Measurements from ENCODE around the gene PPP2R2D.

Gene PPP2R2D

DNA sequence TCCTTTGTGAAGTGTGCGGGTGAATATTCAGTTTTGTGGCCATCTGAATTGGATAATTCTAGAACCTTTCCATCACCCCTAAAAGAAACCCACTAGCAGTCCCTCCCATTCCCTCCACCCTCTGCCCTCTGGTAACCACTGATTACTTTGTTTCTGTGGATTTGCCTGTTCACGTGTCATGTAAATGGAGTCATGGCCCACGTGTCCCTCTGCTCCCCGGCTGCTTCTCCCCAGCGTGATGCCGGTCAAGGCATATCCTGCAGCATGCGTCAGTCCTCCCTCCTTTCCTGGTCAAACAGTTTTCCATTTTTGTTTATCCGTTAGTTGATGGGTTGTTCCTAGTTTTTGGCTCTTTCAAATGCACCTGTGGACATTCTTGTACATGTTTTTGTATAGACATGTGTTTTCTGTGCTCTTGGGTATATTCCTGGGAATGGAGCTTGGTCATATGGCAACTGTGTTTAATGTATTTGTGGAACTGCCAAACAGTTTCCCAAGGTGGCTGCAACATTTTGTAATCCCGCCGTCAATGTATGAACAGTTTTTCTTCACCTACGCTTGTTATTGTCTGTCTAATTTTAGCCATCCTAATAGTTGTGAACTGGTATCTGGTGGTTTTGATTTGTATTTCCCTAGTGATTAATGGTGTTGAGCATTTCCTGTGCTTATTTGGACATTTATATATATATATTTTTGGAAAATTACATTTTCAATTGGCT, 22.4 kb downstream of the PPP2R2D start:
- no peak overlapping the region for H3K9ac ChIP-seq (ENCODE audit: low read depth, low read length)
- H3K4me1 ChIP-seq (ENCODE audit: control insufficient read depth, insufficient read depth, low read length), result peaks cover 34% of the 10 kb centered on the region
- no peaks in the 10 kb centered on the region for H3K27me3 ChIP-seq (ENCODE audit: control insufficient read depth, insufficient read depth, low read length)
- no peak overlapping the region for H3K27ac ChIP-seq (ENCODE audit: low read depth, low read length)
- H3K4me3 ChIP-seq (ENCODE audit: low read depth, low read length), result no peak overlapping the region
- no peaks in the 10 kb centered on the region for H3K9me3 ChIP-seq (ENCODE audit: control insufficient read depth, insufficient read depth, low read length)
- no peaks in the 10 kb centered on the region for H3K36me3 ChIP-seq (ENCODE audit: control insufficient read depth, insufficient read depth, low read length)

DNA sequence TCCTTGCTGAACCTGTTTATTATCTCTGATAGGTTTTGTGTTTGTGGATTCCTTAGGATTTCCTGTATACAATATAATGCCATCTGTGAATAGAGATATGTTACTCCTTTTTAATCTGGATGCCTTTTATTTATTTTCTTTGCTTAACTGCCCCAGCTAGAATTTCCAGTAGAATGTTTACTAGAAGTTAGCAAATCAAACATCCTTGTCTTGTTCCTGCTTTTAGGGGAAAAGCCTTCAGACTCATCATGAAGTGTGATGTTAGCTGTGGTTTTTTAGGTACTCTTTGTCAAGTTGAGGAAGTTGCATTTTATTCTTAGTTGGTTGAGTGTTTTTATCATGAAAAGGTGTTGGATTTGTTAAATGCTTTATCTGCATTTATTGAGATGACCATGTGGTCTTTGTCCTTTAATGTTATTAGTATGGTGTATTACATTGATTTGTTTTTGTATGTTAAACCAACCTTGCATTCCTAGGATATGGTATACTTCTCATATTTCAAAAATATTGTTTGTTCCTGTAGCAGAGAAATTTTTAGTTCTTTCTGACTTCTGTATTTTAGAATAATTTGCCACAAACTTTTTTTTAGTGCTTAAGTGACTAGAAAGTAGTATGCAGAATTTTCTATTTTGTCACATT, 24.3 kb downstream of the PPP2R2D start:
- H3K27ac ChIP-seq (ENCODE audit: low read depth, low read length), result no peak overlapping the region
- H3K9me3 ChIP-seq (ENCODE audit: control insufficient read depth, insufficient read depth, low read length), result no peaks in the 10 kb centered on the region

DNA sequence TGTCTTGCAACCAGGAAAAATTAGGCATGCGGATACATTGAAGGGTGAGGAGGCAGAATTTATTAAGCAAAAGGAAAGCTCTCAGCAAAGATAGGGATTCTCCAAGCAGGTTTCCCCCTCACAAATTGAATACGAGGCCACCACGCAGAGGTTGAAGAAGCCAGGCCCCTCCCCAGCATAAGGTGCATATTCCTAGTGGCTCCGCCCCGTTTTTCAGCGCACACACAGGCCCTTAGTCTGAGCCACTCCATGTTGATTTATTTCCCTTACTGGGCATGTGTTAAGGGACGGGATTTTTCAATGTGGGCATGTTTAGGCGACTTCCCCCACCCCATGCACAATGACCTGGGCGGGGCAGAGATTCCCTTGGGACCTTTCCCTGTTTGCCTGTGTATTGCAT, 24.9 kb downstream of the PPP2R2D start:
- Histone ChIP-seq H3K9me3 (ENCODE audit: control insufficient read depth, insufficient read depth, low read length) (no peaks in the 10 kb centered on the region), H3K9ac (ENCODE audit: low read depth, low read length) (no peak overlapping the region), H3K4me3 (ENCODE audit: low read depth, low read length) (no peak overlapping the region), H3K27me3 (ENCODE audit: control insufficient read depth, insufficient read depth, low read length) (no peaks in the 10 kb centered on the region), H3K27ac (ENCODE audit: low read depth, low read length) (no peak overlapping the region), H3K4me1 (ENCODE audit: control insufficient read depth, insufficient read depth, low read length) (peaks cover 57% of the 10 kb centered on the region), H3K36me3 (ENCODE audit: control insufficient read depth, insufficient read depth, low read length) (no peaks in the 10 kb centered on the region)

More for the DNA sequence above, 24.3 kb downstream of the PPP2R2D start:
- Histone ChIP-seq H3K4me1 (ENCODE audit: control insufficient read depth, insufficient read depth, low read length) (peaks cover 51% of the 10 kb centered on the region), H3K27me3 (ENCODE audit: control insufficient read depth, insufficient read depth, low read length) (no peaks in the 10 kb centered on the region), H3K9ac (ENCODE audit: low read depth, low read length) (no peak overlapping the region), H3K36me3 (ENCODE audit: control insufficient read depth, insufficient read depth, low read length) (no peaks in the 10 kb centered on the region), H3K4me3 (ENCODE audit: low read depth, low read length) (no peak overlapping the region)

DNA sequence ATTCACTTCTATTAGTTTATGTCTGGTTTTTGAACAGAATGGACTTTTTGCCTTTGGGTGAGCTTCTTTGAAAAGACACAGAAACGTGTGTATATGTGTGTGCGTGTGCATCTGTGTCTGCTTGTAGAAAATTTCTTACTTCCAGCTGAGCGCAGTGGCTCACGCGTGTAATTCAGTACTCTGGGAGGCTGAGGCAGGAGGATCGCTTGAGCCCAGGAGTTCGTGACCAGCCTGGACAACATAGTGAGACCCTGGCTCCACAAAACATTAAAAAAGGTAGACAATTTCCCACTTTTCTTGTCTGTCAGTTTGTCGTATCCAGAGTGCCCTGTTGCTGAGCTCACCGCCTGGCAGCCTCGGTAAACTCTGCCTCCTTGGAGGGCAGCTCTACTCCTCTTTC, 25.4 kb downstream of the PPP2R2D start:
- peaks cover 57% of the 10 kb centered on the region for H3K4me1 ChIP-seq (ENCODE audit: control insufficient read depth, insufficient read depth, low read length)
- H3K4me3 ChIP-seq (ENCODE audit: low read depth, low read length), result no peak overlapping the region
- no peaks in the 10 kb centered on the region for H3K27me3 ChIP-seq (ENCODE audit: control insufficient read depth, insufficient read depth, low read length)
- H3K9ac ChIP-seq (ENCODE audit: low read depth, low read length), result no peak overlapping the region
- no peak overlapping the region for H3K27ac ChIP-seq (ENCODE audit: low read depth, low read length)
- no peaks in the 10 kb centered on the region for H3K9me3 ChIP-seq (ENCODE audit: control insufficient read depth, insufficient read depth, low read length)
- H3K36me3 ChIP-seq (ENCODE audit: control insufficient read depth, insufficient read depth, low read length), result no peaks in the 10 kb centered on the region

DNA sequence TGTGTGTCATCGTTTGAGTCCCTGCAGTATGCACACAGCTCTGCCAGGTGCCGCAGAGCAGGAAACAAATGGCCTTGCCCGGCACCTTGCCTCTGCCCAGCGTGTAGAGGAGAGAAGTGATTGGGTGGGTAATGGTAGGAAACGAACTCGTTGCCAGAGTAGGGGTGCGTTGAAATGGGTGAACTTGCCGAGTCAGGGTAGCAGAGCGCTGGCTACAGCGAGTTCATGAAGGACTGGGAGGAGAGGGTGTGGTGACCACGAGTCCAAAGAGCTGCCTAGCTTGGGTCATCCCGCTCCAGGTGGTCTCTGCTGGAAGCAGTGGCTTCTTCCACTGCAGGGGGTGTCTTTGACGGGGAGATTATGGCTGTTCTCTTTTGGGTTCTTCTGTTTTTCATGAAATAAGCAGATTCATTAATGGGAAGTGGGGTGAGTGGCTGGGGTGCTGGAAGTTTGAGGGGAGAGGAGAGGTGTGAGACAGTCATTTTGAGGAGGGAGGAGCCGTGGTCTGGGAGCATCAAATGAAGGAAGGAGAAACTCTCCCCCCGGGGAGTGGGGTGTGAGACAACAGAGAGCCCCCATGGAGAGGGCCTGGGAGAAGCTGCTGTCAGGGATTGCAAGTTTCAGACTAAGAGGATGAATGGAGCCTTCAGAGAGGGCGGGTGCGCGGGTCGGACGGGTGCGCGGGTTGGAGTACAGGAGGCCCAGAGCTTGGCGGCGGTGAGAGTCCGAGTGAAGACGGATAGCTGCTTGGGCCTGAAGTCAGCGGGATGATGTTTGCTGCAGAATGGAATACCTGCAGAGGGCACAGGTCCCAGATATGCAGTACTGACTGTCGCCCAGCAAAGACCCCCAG, 26.2 kb downstream of the PPP2R2D start:
- H3K27ac ChIP-seq (ENCODE audit: low read depth, low read length), result no peak overlapping the region
- no peak overlapping the region for H3K9ac ChIP-seq (ENCODE audit: low read depth, low read length)
- H3K9me3 ChIP-seq (ENCODE audit: control insufficient read depth, insufficient read depth, low read length), result no peaks in the 10 kb centered on the region

DNA sequence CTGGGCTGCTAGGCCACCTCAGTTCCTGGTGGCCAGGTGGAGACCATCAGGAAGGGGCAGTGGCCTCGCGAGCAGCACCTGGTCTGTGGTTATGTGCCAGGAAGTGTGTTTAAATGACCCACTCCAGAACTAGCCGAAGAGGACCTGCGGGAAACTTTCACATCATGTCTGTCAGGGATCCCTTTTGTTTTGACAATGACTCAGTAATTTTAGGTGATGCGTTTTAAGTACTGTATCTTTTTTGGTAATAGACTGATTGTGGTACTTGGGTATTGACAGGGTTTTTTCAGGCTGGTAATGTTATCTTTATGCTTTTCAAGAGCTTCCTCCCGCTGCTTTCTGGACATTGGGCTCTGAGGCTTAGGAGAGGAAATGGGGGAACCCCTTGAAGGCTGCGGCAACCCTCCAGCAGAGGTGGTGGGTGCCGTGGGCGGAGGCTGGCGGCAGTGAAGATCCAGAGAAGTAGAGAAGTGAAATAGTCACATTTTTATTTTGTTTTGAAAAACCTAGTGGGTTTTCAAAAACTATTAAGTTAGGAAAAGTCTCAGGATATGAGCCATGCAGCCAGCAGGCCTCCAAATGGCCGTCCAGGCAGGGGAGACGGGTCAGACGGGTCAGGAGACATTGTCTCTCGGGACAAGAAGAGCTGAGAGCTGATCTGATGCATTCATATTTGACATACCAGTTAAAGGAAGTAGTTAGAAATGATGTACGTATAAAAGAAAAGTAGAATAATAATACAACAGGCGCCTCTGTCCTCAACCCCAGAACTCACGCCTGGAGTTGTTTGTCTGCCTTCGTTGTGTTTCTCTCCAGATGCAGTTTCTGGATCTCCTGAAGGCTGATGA, 27.7 kb downstream of the PPP2R2D start:
- no peaks in the 10 kb centered on the region for H3K36me3 ChIP-seq (ENCODE audit: control insufficient read depth, insufficient read depth, low read length)
- H3K27me3 ChIP-seq (ENCODE audit: control insufficient read depth, insufficient read depth, low read length), result no peaks in the 10 kb centered on the region
- H3K4me1 ChIP-seq (ENCODE audit: control insufficient read depth, insufficient read depth, low read length), result peaks cover 43% of the 10 kb centered on the region
- H3K27ac ChIP-seq (ENCODE audit: low read depth, low read length), result peak overlapping the region; percentile 17
- no peaks in the 10 kb centered on the region for H3K9me3 ChIP-seq (ENCODE audit: control insufficient read depth, insufficient read depth, low read length)
- H3K9ac ChIP-seq (ENCODE audit: low read depth, low read length), result no peak overlapping the region
- no peak overlapping the region for H3K4me3 ChIP-seq (ENCODE audit: low read depth, low read length)

More for the DNA sequence above, 26.2 kb downstream of the PPP2R2D start:
- H3K4me3 ChIP-seq (ENCODE audit: low read depth, low read length), result no peak overlapping the region
- H3K27me3 ChIP-seq (ENCODE audit: control insufficient read depth, insufficient read depth, low read length), result no peaks in the 10 kb centered on the region
- H3K36me3 ChIP-seq (ENCODE audit: control insufficient read depth, insufficient read depth, low read length), result no peaks in the 10 kb centered on the region
- H3K4me1 ChIP-seq (ENCODE audit: control insufficient read depth, insufficient read depth, low read length), result peaks cover 50% of the 10 kb centered on the region

DNA sequence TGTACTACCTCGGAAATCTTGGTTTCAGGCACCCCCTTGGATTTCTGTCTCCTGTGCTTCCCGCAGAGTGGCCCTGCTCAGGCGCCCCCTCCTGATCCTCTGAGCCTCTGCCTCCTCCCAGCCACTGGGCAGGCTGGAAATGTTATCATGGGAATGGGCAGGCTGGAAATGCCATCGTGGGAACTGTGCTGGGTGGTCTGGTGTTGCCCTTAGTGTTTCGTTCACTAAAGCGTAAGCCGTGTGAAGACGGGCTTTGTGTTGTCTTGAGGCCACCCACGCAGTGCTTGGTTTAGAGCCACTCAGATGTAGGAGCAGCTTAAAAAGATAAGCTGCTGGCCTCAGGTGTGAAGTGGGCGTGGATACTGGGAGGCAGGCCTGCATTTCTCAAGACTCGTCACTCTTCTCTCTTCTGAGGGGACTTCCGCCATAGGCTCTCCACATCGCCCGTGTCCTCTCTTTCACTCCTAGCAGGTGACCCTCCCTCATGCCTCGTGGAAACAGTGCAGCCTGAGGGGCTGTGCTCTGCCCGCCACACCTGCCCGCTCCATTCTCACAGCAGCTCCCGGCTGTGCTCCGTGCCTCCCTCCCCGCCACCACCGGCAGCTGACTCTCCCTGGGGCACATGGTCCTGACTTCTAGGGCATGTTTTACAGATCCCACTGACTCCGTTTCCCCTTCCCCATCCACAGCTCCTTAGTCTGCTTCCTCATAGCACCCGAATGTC, 28.5 kb downstream of the PPP2R2D start:
- H3K27ac ChIP-seq (ENCODE audit: low read depth, low read length), result peak overlapping the region; percentile 17
- no peak overlapping the region for H3K9ac ChIP-seq (ENCODE audit: low read depth, low read length)
- no peaks in the 10 kb centered on the region for H3K9me3 ChIP-seq (ENCODE audit: control insufficient read depth, insufficient read depth, low read length)
- H3K36me3 ChIP-seq (ENCODE audit: control insufficient read depth, insufficient read depth, low read length), result 0 out of 2 replicates have a peak, but pooled peaks cover 3% of the 10 kb centered on the region
- H3K4me3 ChIP-seq (ENCODE audit: low read depth, low read length), result no peak overlapping the region
- no peaks in the 10 kb centered on the region for H3K27me3 ChIP-seq (ENCODE audit: control insufficient read depth, insufficient read depth, low read length)
- peaks cover 43% of the 10 kb centered on the region for H3K4me1 ChIP-seq (ENCODE audit: control insufficient read depth, insufficient read depth, low read length)

DNA sequence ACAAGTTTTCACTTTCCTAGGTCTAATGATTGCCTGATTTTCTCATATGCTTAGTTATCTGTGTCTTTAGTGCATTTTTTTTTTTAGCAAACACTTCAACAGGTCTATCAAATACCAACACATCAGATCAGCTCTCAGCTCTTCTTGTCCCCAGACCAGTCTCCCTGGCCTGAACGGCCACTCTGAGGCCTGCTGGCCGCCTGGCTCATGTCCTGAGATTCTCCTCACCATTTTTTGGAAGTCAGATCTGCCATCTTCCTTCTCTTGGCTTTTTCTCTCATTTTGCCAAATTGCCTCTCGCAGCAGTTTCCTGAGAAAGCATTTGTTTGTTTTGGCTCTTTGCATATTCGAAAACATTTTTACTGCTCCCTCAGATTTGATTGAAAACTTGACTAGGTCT, 29.3 kb downstream of the PPP2R2D start:
- Histone ChIP-seq H3K4me3 (ENCODE audit: low read depth, low read length) (no peak overlapping the region), H3K36me3 (ENCODE audit: control insufficient read depth, insufficient read depth, low read length) (peaks cover 12% of the 10 kb centered on the region), H3K9me3 (ENCODE audit: control insufficient read depth, insufficient read depth, low read length) (no peaks in the 10 kb centered on the region), H3K27me3 (ENCODE audit: control insufficient read depth, insufficient read depth, low read length) (no peaks in the 10 kb centered on the region), H3K27ac (ENCODE audit: low read depth, low read length) (no peak overlapping the region), H3K9ac (ENCODE audit: low read depth, low read length) (no peak overlapping the region), H3K4me1 (ENCODE audit: control insufficient read depth, insufficient read depth, low read length) (peaks cover 43% of the 10 kb centered on the region)

DNA sequence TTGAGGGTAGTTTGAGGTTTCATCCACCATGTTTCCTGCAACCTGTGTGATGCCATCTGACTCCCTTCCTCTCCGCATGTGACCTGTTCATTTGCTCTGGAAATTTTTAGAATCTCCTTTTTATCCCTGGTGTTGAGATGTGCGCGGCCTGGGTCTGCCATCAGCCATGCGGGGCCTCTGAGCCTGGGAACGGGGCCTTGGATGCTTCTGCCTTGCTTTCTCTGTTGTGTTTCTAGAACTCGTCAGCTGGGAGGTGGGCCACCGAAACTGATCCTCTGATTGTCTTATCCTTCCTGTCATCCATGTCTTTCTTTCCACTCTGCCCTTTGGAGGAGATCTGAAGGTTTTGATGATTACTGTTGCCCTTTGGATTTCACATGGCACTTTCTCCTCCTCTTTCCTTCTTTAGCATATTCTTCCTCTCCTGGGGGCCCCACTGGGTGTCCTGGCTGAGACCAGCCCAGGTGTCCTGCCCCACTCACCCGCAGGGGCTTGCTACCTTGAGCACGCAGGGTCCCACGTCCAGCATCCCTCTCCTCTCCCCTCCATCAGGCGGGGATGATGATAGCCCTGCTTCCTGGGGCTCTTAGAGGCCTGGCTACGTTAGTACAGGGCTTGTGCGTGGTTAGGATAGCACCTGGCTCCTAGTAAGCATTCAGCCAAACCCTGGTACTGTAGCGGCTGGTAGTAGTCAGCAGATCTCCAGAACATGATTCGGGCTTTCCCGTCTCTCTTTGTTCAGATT, 29.9 kb downstream of the PPP2R2D start:
- Histone ChIP-seq H3K27ac (ENCODE audit: low read depth, low read length) (no peak overlapping the region), H3K27me3 (ENCODE audit: control insufficient read depth, insufficient read depth, low read length) (no peaks in the 10 kb centered on the region)

More for the DNA sequence above, 29.9 kb downstream of the PPP2R2D start:
- Histone ChIP-seq H3K9ac (ENCODE audit: low read depth, low read length) (no peak overlapping the region), H3K4me3 (ENCODE audit: low read depth, low read length) (no peak overlapping the region), H3K4me1 (ENCODE audit: control insufficient read depth, insufficient read depth, low read length) (peaks cover 38% of the 10 kb centered on the region), H3K9me3 (ENCODE audit: control insufficient read depth, insufficient read depth, low read length) (no peaks in the 10 kb centered on the region), H3K36me3 (ENCODE audit: control insufficient read depth, insufficient read depth, low read length) (peaks cover 16% of the 10 kb centered on the region)

All from HUES48 (cell line).